Measurements from ENCODE around the gene ITPR1.

GRCh38 chr3:4856986-4857385 lies 363.8 kb downstream of the ITPR1 start:
- TF ChIP-seq CTCF (IDR thresholded peaks at IDR 0.05): no peak
- no peak for TF ChIP-seq POLR2A (IDR thresholded peaks at IDR 0.05)
